CD14-positive monocyte (primary cell): ENCODE data around the gene NRROS. TPM values are rescaled to one million over a fixed set of nuclear protein-coding genes. Genes with fewer than 3 reads are reported as not detected.
A peak's percentile ranks its signal among the peaks of the same experiment; 100 is the strongest.

Experiments used
- DNase-seq, 3 donors: peaks; one replicate each; pipeline ENCODE4 v3.0.0-alpha.2; 2011 to 2022
- H2AFZ ChIP-seq: 2 replicates; pipeline ENCODE4 v1.6.0; 2012; ENCODE audit warnings: mild to moderate bottlenecking, low read depth, low read length, inconsistent platforms; ENCODE audit not compliant: insufficient read depth, poor library complexity, severe bottlenecking
- H3K27ac ChIP-seq, 2 donors: 1 replicate in 1 of 2; 2 replicates in 1 of 2; pipeline ENCODE4 v1.5.1; 2012 to 2013; ENCODE audit warnings: low read length in 2 of 2, control low read depth in 1 of 2, inconsistent platforms in 1 of 2, low read depth in 1 of 2, mild to moderate bottlenecking in 1 of 2
- H3K27me3 ChIP-seq, 2 donors: one replicate each; pipeline versions ENCODE4 v1.6.0 to v1.6.1; 2011 to 2013; ENCODE audit warnings: low read length in 2 of 2; ENCODE audit not compliant: control insufficient read depth in 2 of 2, insufficient read depth in 2 of 2
- H3K36me3 ChIP-seq, 2 donors: replicated peaks in 1 of 2; 1 replicate in 1 of 2; 2 replicates in 1 of 2; pipeline versions ENCODE4 v1.5.1 to v1.6.1; 2012 to 2013; ENCODE audit warnings: low read length in 2 of 2, control low read depth in 1 of 2, inconsistent platforms in 1 of 2, mild to moderate bottlenecking in 1 of 2; ENCODE audit not compliant: insufficient read depth in 2 of 2, control insufficient read depth in 1 of 2
- H3K4me1 ChIP-seq, 2 donors: 1 replicate in 1 of 2; 2 replicates in 1 of 2; pipeline versions ENCODE4 v1.5.1 to v1.6.1; 2012 to 2013; ENCODE audit warnings: low read length in 2 of 2, control low read depth in 1 of 2, inconsistent platforms in 1 of 2, mild to moderate bottlenecking in 1 of 2, moderate library complexity in 1 of 2; ENCODE audit not compliant: insufficient read depth in 2 of 2, control insufficient read depth in 1 of 2
- H3K4me2 ChIP-seq: replicated peaks from 2 replicates; pipeline ENCODE3; 2012; ENCODE audit warnings: low read length, moderate library complexity, mild to moderate bottlenecking; ENCODE audit not compliant: poor library complexity, severe bottlenecking; ENCODE audit errors: extremely low read depth
- H3K4me3 ChIP-seq, 3 experiments: fragments of 200-600 bp in 1 of 3; sonication (generic) in 1 of 3; replicated peaks in 1 of 3; 1 replicate in 2 of 3; 2 replicates in 1 of 3; pipeline ENCODE4 v1.5.1; 2011 to 2013; ENCODE audit warnings: low read length in 3 of 3, mild to moderate bottlenecking in 3 of 3, control low read depth in 2 of 3, low read depth in 2 of 3, inconsistent platforms in 1 of 3, moderate library complexity in 1 of 3
- H3K79me2 ChIP-seq: 2 replicates; pipeline ENCODE4 v1.6.0; 2012; ENCODE audit warnings: mild to moderate bottlenecking, control low read depth, inconsistent platforms, low read length, moderate library complexity; ENCODE audit not compliant: insufficient read depth
- H3K9ac ChIP-seq: 2 replicates; pipeline ENCODE4 v1.6.0; 2017; ENCODE audit warnings: low read length, mild to moderate bottlenecking; ENCODE audit not compliant: insufficient read depth, poor library complexity, severe bottlenecking
- H3K9me3 ChIP-seq, 2 donors: replicated peaks in 1 of 2; 1 replicate in 1 of 2; 2 replicates in 1 of 2; pipeline versions ENCODE4 v1.5.1 to v1.6.1; 2012 to 2013; ENCODE audit warnings: low read length in 2 of 2, control low read depth in 1 of 2; ENCODE audit not compliant: control insufficient read depth in 1 of 2, insufficient read depth in 1 of 2
- H4K20me1 ChIP-seq: 2 replicates; pipeline ENCODE4 v1.6.0; 2012; ENCODE audit warnings: mild to moderate bottlenecking, low read length, control low read depth, moderate library complexity; ENCODE audit not compliant: insufficient read depth
- H3K27ac Mint-ChIP-seq, 7 donors: one replicate each; pipeline ENCODE4 v1.8.0; 2020; ENCODE audit warnings: mild to moderate bottlenecking in 7 of 7, mixed read lengths in 7 of 7, moderate library complexity in 6 of 7, inconsistent platforms in 2 of 7
- H3K27me3 Mint-ChIP-seq, 3 donors: one replicate each; pipeline ENCODE4 v1.8.0; 2021 to 2022; ENCODE audit warnings: low read depth in 3 of 3, mild to moderate bottlenecking in 3 of 3, mixed read lengths in 3 of 3, moderate library complexity in 3 of 3, inconsistent platforms in 1 of 3
- H3K36me3 Mint-ChIP-seq, 2 donors: one replicate each; pipeline ENCODE4 v1.8.0; 2020; ENCODE audit warnings: mixed read lengths in 2 of 2, inconsistent platforms in 1 of 2, mild to moderate bottlenecking in 1 of 2
- H3K4me1 Mint-ChIP-seq: one replicate; pipeline ENCODE4 v1.8.0; 2020; ENCODE audit warnings: mild to moderate bottlenecking, mixed read lengths
- H3K4me3 Mint-ChIP-seq, 2 donors: one replicate each; pipeline ENCODE4 v1.8.0; 2020; ENCODE audit warnings: mild to moderate bottlenecking in 2 of 2, mixed read lengths in 2 of 2, moderate library complexity in 1 of 2
- H3K9me3 Mint-ChIP-seq, 7 donors: one replicate each; pipeline ENCODE4 v1.8.0; 2020 to 2022; ENCODE audit warnings: mixed read lengths in 7 of 7, mild to moderate bottlenecking in 6 of 7, moderate library complexity in 6 of 7, inconsistent platforms in 2 of 7
- CTCF ChIP-seq: fragments of 200-600 bp; IDR thresholded peaks from one replicate; pipeline ENCODE4 v1.8.0; 2022; ENCODE audit warnings: antibody characterized with exemption, mild to moderate bottlenecking
- WGBS: methylation state at CpG from one replicate; pipeline ENCODE4 v1.1.5; 2013; ENCODE audit warnings: missing lambda C conversion rate; ENCODE audit not compliant: insufficient coverage; 5-methylcytosine and 5-hydroxymethylcytosine counted together
- intact Hi-C, 2 donors: fragments of 100-400 bp; cut with micrococcal nuclease; formaldehyde crosslinking; loops; one replicate each; pipeline versions ENCODE4 v1.15.0 to v1.15.1; 2023
- polyA plus RNA-seq, 3 donors: library from polyadenylated mRNA; depleted of rRNA in 1 of 3; unstranded in 2 of 3; stranded (reverse) in 1 of 3; fragments of 300-500 nt in 2 of 3; fragments of >200 nt in 1 of 3; fragmentation: Illumina TruSeq in 2 of 3; gene quantifications; 1 replicate in 2 of 3; 2 replicates in 1 of 3; pipeline ENCODE4 v1.2.3, GENCODE V29; 2012 to 2021

The NRROS gene
- polyA plus RNA-seq, 3 donors = 5.9 to 109 (median 7.5) TPM

DNA sequence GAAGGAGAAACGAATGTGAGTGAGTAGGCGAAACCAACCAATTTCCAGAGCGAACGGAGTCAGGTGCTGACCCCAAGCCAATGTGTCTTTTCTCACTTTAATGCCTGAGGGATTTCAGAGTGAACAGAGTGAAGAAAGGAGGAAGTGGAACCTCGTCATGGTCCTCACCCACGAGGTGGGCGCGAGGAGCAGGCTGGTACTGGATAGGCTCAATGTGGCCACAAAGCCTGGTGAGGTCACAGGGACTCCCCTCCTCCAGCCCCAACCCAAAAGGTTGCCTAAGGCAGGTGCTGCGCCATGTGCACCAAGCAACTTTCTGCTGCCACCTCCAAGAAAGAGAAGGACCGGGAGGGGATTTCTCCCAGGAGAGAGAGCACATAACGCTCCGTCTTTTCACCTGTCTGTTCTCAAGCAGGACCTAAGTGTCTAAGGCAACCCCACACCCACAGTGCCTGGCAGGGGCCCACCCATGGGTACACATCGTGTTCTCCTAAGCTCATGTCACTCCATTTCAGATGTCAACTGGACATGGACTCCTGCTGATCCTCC is 3.8 kb downstream of the NRROS start:
- Mint-ChIP-seq H3K27me3 (peaks cover 0 to 1% (median 0%) of the 10 kb centered on the region in 3 donors), H3K27ac (peak overlapping the region; percentile 93 to 100 (median 99)), H3K36me3 (peaks cover 53 to 72% of the 10 kb centered on the region in 2 donors), H3K4me1 (peaks cover 81% of the 10 kb centered on the region), H3K4me3 (peak overlapping the region; percentile 95 to 99), H3K9me3 (peaks cover 0 to 2% (median 0%) of the 10 kb centered on the region in 7 donors)
- TF ChIP-seq CTCF = no peak
- 6% methylated on average over 9 of the region's 13 CpGs for WGBS
- H3K27ac ChIP-seq = peak overlapping the region; percentile 95 to 96
- peaks cover 100% of the 10 kb centered on the region for H3K79me2 ChIP-seq
- H2AFZ ChIP-seq = no peak overlapping the region
- H3K4me3 ChIP-seq = peak overlapping the region in 2 of 3 experiments; percentile 86 to 94
- H3K4me2 ChIP-seq = peak overlapping the region; percentile 82
- H3K36me3 ChIP-seq = peaks cover 35 to 47% of the 10 kb centered on the region in 2 donors
- peak overlapping the region; percentile 88 for H3K9ac ChIP-seq
- no peaks in the 10 kb centered on the region for H3K27me3 ChIP-seq
- DNase-seq = peak; percentile 89 to 98 (median 92)
- intact Hi-C loops = loop anchor here in 1 of 2 donors (2.0 to 5.0 kb wide), 2 partner anchors 18 to 44 kb away; no protein-coding TSS in a partner anchor
- no peaks in the 10 kb centered on the region for H3K9me3 ChIP-seq
- H3K4me1 ChIP-seq = peaks cover 81 to 93% of the 10 kb centered on the region in 2 donors
- H4K20me1 ChIP-seq = peaks cover 78% of the 10 kb centered on the region

- H2AFZ ChIP-seq = no peak overlapping the region
- H3K4me2 ChIP-seq = peak overlapping the region; percentile 82
- peaks cover 83% of the 10 kb centered on the region for H4K20me1 ChIP-seq
- no peaks in the 10 kb centered on the region for H3K27me3 ChIP-seq
- TF ChIP-seq CTCF = no peak
- 58% methylated on average over 5 of the region's 5 CpGs for WGBS
- peaks cover 38 to 52% of the 10 kb centered on the region in 2 donors for H3K36me3 ChIP-seq
- peaks cover 0 to 2% (median 0%) of the 10 kb centered on the region in 7 donors for H3K9me3 Mint-ChIP-seq
- DNase-seq = no peak
- peak overlapping the region in 1 of 3 experiments; percentile 86 for H3K4me3 ChIP-seq
- H3K9me3 ChIP-seq = no peaks in the 10 kb centered on the region
- peaks cover 58 to 77% of the 10 kb centered on the region in 2 donors for H3K36me3 Mint-ChIP-seq
- peaks cover 81% of the 10 kb centered on the region for H3K4me1 Mint-ChIP-seq
- H3K4me1 ChIP-seq = peaks cover 79 to 93% of the 10 kb centered on the region in 2 donors
- H3K4me3 Mint-ChIP-seq = peak overlapping the region; percentile 59 to 95
- peak overlapping the region; percentile 88 for H3K9ac ChIP-seq
- H3K27ac Mint-ChIP-seq = peak overlapping the region; percentile 93 to 100 (median 99)
- H3K27ac ChIP-seq = peak overlapping the region; percentile 95 to 96
- peaks cover 0 to 1% (median 0%) of the 10 kb centered on the region in 3 donors for H3K27me3 Mint-ChIP-seq
- H3K79me2 ChIP-seq = peaks cover 100% of the 10 kb centered on the region
- intact Hi-C loops = loop anchor here in 1 of 2 donors (2.0 to 5.0 kb wide), 2 partner anchors 19 to 44 kb away; no protein-coding TSS in a partner anchor
Observed at GRCh38 chr3:196643761-196644160, 4.3 kb downstream of the NRROS start.
